Smooth muscle cell of the pulmonary artery (primary cell): Measurements from ENCODE around the gene MTHFR. TPM values are rescaled to one million over a fixed set of nuclear protein-coding genes. Genes with fewer than 3 reads are reported as not detected.

Source experiments
- total RNA-seq: library from RNA; depleted of rRNA; stranded (reverse); fragments of >200 nt; gene quantifications from 2 replicates; pipeline ENCODE4 v1.2.3, GENCODE V29; 2014

Gene MTHFR
- 36.9 and 39.1 TPM in 2 replicates for total RNA-seq

DNA sequence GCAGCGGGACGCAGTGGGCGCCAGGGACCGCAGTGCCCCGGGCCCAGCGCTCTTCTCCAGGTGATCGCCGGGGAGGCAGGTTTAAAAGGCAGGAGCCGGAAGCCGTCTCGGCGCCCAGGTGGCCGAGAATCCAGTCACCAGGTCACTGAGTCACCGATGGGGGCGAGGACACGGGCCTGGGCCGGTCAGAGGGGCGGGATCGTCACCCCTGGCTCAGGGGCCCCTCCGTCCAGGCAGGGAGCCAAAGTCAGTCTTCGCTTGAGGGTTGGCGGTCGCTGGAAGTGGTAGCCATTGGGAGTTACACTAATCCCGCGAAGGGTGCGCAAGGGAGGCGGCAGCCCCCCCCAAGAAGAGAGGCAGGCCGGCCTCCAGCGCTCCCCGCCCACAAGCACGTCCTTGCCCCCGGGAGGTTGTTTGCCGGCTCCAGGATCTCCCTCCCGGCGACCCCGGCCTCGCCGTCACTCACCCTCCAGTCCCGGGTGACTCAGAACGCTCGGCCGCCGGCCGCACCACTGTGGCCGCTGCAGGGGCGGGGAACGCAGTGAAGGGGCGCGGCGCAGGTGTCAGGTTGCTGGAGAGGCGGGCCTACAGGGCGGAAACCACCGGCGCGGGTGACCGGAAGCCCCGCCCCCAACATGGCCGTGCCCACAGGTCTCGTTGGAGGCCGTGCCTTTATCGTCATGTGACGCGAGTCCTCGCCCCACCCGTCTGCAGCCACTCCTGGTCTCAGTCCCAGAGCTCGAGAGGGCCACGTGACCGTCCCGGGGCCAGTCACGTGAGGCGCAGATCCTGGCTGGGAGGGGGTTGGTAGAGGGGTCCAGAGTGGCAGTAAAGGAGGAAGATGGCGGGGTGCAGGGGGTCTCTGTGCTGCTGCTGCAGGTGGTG is at the start of gene MTHFR, which contains the start of gene CLCN6:
TSS of gene MTHFR (minus strand) at position 543 of the 885 bp plus-strand sequence. CDS start 2,848 bp downstream, outside the sequence.
TSS of gene CLCN6 (plus strand) at position 770 of the 885 bp plus-strand sequence. CDS start at position 842, 72 bp downstream.

DNA sequence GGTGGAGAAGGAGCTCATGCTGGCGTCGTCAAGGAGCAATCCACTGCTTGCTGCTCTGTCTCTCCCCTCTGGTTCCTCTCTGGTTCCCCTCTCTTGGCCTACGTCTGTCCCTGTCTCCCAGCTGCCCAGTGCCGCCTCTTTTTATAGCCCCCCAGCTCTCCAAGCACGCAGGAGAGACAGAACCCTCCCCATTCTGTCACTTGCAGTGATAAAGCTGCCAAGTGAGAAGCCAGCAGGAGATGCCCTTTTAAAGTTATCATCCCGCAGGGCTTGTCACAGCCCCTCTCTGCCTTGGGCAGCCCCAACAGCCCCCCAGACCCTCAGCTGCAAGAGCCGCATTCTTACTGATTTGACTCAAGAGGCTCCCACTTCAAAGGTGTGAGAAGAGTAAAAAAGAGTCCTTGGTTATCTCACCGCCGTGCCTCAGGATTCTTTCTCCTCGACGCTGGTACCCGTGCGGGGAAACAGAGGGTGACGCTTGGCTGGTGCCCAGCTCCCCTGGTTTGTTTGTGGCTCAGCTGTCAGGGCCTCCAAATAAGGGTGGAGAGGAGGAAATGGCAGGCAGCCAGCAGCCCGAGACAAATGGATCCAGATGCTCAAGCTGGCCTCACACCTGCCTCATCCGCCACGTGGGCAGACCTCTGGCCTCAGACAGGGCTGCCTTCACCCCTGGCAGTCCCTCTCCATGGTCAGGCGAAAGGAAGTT is 42.1 kb upstream of the MTHFR start, which contains the start of gene NPPA:
TSS of gene NPPA (minus strand) at position 117 of the 706 bp plus-strand sequence. CDS start at position 18, 99 bp downstream.

DNA sequence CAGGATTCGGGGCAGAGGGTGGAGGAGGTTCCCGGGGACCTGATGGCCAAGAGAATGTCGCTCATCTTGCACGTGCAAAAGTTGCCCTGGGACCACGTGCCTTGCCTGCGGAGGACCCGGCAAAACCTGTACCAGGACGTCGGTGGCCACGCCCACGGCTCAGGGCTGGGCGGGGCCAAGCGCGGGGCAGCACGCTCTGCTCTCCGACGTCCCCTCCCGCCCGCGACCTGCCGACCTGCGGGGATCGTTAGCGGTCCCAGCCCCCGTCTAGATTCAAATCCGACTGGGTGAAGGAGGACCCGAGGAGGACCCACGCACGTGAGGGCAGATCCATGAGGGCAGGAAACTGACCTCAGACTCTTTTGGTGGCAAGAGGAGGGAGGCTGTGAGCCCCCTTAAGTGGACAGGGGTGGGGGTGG is 43.8 kb downstream of the MTHFR start, which contains the start of gene C1orf167:
TSS of gene C1orf167 (plus strand) at position 206 of the 419 bp plus-strand sequence. CDS start 2,208 bp downstream, outside the sequence.

DNA sequence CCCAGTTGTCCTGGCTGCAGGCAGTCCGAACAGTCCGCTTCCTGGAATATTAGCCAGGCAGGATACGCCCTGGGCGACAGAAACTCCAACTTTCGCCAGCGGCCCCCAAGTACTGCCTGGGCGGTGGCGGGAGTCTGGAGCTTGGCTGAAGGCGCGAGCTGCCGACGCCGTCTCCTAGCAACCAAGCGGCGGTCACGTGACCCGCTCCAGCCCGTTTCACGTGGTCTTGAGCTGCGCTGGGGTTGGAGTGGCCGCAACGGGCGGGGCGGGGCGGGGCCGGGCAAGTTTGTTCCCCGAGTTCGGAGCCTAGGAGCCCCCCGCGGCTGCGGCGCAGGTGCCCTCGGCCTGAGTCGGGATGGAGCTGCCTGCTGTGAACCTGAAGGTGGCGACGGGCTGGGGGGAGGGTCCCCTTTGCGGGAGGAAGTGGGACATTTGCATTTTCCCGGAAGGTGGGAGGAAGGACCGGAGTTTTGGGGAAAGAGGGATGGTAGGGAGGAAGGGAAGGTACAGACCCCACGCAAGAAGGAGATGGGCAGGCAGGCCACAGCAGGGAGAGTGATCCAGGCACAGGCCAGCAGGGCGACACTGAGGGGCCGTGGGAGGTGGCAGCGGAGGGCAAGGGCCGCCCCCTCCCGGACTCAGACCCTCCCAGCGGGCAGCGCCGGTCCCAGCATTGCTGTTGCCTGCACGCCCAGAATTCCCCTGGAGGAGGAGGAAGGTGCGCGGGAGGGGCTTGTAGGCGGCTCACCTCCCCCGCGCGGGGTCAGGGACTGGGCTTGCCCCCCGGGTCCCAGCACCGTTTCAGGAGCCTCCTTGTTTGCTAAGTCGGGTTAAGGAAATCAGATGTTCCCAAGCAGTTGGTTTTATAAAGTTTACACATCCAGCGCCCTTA is 69.7 kb downstream of the MTHFR start, which contains the start of gene AGTRAP:
TSS of gene AGTRAP (plus strand) at position 283 of the 892 bp plus-strand sequence. CDS start at position 356, 73 bp downstream.

Other genes with a start within 250 kb of the MTHFR start
- 1.4 and 3.4 TPM in 2 replicates for gene FBXO2, start 151.5 kb downstream of the MTHFR start, total RNA-seq
- 13.8 and 14.5 TPM in 2 replicates for gene FBXO44, start 151.1 kb downstream of the MTHFR start, total RNA-seq
- 2.9 and 7.4 TPM in 2 replicates for gene FBXO6, start 141.8 kb downstream of the MTHFR start, total RNA-seq
- 31.2 and 36.8 TPM in 2 replicates for gene MAD2L2, start 124.8 kb downstream of the MTHFR start, total RNA-seq
- gene DRAXIN, start 114.3 kb downstream of the MTHFR start, total RNA-seq, result 0.69 and 0.72 TPM in 2 replicates
- gene AGTRAP, start 69.8 kb downstream of the MTHFR start, total RNA-seq, result 43.4 and 59.9 TPM in 2 replicates
- gene C1orf167, start 43.8 kb downstream of the MTHFR start, total RNA-seq, result 0.20 TPM in 2 replicates
- gene CLCN6, start 227 bp upstream of the MTHFR start, total RNA-seq, result 9.0 and 13.1 TPM in 2 replicates
- not detected in 2 replicates for gene NPPA, start 41.8 kb upstream of the MTHFR start, total RNA-seq
- not detected in 2 replicates for gene NPPB, start 53.0 kb upstream of the MTHFR start, total RNA-seq
- gene KIAA2013, start 120.5 kb upstream of the MTHFR start, total RNA-seq, result 105 and 126 TPM in 2 replicates
- 1,597 and 1,997 TPM in 2 replicates for gene PLOD1, start 128.8 kb upstream of the MTHFR start, total RNA-seq
- gene MFN2, start 174.5 kb upstream of the MTHFR start, total RNA-seq, result 65.7 and 79.8 TPM in 2 replicates
- gene MIIP, start 213.5 kb upstream of the MTHFR start, total RNA-seq, result 11.8 and 20.2 TPM in 2 replicates